Panc1 (cell line): Measurements from ENCODE around the gene DIABLO. TPM values are rescaled to one million over a fixed set of nuclear protein-coding genes. Genes with fewer than 3 reads are reported as not detected.

Experiments used
- ATAC-seq: fragments of 200-7000 bp; cut with Tn5 transposase; 2 replicates; pipeline ENCODE4 v1.9.1; 2020; ENCODE audit warnings: mild to moderate bottlenecking, moderate library complexity
- BruUV-seq: library from RNA; stranded (reverse); fragments of 400-500 nt; replicated peaks from 2 replicates; lab custom pipeline; 2021; lab: Mats Ljungman, UMichigan
- CTCF ChIA-PET: fragments of 300-600 bp; sonication (Branson Sonifier 250); formaldehyde crosslinking; loops from one replicate; lab custom pipeline; 2022; ENCODE audit warnings: antibody characterized with exemption; lab: Charles Lee
- POLR2A ChIA-PET: fragments of 300-600 bp; sonication (Branson Sonifier 250); formaldehyde crosslinking; loops from one replicate; lab custom pipeline; 2022; ENCODE audit warnings: antibody characterized with exemption; lab: Charles Lee
- DNase-seq: peaks from one replicate; pipeline ENCODE4 v3.0.0-alpha.2; 2010; ENCODE audit warnings: low read depth, low spot score
- H3K27ac ChIP-seq: 2 replicates; pipeline ENCODE4 v1.5.1; 2011; ENCODE audit warnings: mild to moderate bottlenecking, low read length, inconsistent platforms
- H3K27me3 ChIP-seq: fragments of 200-500 bp; sonication (Bioruptor generic); 2 replicates; pipeline ENCODE4 v1.6.0; 2014; ENCODE audit warnings: low read length, inconsistent platforms; ENCODE audit not compliant: control insufficient read depth, insufficient read depth
- H3K36me3 ChIP-seq: fragments of 200-500 bp; sonication (Bioruptor generic); 2 replicates; pipeline ENCODE4 v1.5.1; 2014; ENCODE audit warnings: inconsistent platforms, mild to moderate bottlenecking, low read length, moderate library complexity; ENCODE audit not compliant: control insufficient read depth, insufficient read depth
- H3K4me1 ChIP-seq: 2 replicates; pipeline ENCODE4 v1.5.1; 2011; ENCODE audit warnings: inconsistent platforms, mild to moderate bottlenecking, low read length, moderate library complexity; ENCODE audit not compliant: control insufficient read depth, insufficient read depth
- H3K4me3 ChIP-seq, 2 experiments: 2 replicates each; pipeline ENCODE4 v1.5.1; 2011 to 2012; ENCODE audit warnings: low read depth in 2 of 2, low read length in 2 of 2, mild to moderate bottlenecking in 2 of 2, inconsistent platforms in 1 of 2, moderate library complexity in 1 of 2
- H3K9me3 ChIP-seq: fragments of 200-500 bp; sonication (Bioruptor generic); 2 replicates; pipeline ENCODE4 v1.5.1; 2014; ENCODE audit warnings: low read depth, mild to moderate bottlenecking, inconsistent platforms, low read length, moderate library complexity; ENCODE audit not compliant: control insufficient read depth, insufficient read depth
- POLR2AphosphoS5 ChIP-seq: IDR thresholded peaks from 2 replicates; pipeline ENCODE4 v1.6.1; 2012; ENCODE audit warnings: mild to moderate bottlenecking, low read depth, low read length, moderate library complexity
- SIN3A ChIP-seq: IDR thresholded peaks from 2 replicates; pipeline ENCODE4 v1.6.1; 2012; ENCODE audit warnings: low read depth, mild to moderate bottlenecking, low read length, moderate library complexity, borderline replicate concordance; ENCODE audit not compliant: insufficient read depth
- TCF7L2 ChIP-seq: IDR thresholded peaks from 2 replicates; pipeline ENCODE4 v1.6.1; 2011; ENCODE audit warnings: mild to moderate bottlenecking, low read depth, low read length, inconsistent platforms
- in situ Hi-C: cut with HindIII; loops from 2 replicates; pipeline ENCODE4 v1.10.0; 2016; ENCODE audit warnings: low sequenced_read_pairs, low pct_unique_long_range_greater_than_20kb
- intact Hi-C: fragments of 100-400 bp; cut with micrococcal nuclease; formaldehyde crosslinking; loops from one replicate; pipeline ENCODE4 v1.10.0; 2022; ENCODE audit not compliant: unreplicated experiment
- total RNA-seq: library from RNA; stranded (reverse); gene quantifications from one replicate; pipeline ENCODE4 v1.2.1, GENCODE V29; 2021; ENCODE audit not compliant: unreplicated experiment
- TF ChIP-seq, protein P1 (sequence below), 2 experiments: IDR thresholded peaks; 2 replicates each; pipeline ENCODE4 v1.6.1; 2011 to 2012; ENCODE audit warnings: low read depth in 2 of 2, control low read depth in 1 of 2, low read length in 1 of 2, mild to moderate bottlenecking in 1 of 2, moderate library complexity in 1 of 2; ENCODE audit not compliant: insufficient read depth in 1 of 2
- TF ChIP-seq, protein P2 (sequence below): fragments of 450-650 bp; IDR thresholded peaks from 2 replicates; pipeline ENCODE4 v1.5.1; 2017; ENCODE audit warnings: mild to moderate bottlenecking

The DIABLO gene
- total RNA-seq, 1 experiment from 2014 or later, result 71.5 TPM

DNA sequence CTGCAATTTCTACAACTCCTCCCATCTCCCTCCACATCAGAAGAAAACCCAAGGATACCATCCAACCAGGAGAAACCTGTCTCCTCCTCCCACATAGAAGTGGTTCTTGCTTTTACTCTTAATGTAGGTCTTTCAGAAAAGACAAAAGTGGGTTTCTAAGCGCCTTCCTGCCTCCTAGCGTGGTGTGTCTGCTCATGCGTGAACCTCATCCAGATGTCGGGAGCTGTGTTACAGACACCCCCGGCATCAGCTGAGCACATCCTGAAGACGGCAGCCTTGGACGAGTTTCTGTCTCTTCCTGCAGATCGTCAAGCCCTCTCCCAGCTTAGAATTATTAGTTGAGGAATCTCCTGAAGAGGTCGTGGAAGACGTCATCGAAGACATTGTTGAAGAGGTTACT is 33.4 kb downstream of the DIABLO start:
- ATAC-seq (no peak), DNase-seq (no peak)
- CTCF ChIA-PET, result no interaction called here
- POLR2A ChIA-PET, result interaction anchor here (0.5 kb wide), 1 partner anchor 19 kb away, joined by 4 read pairs; no protein-coding TSS in a partner anchor
- in situ Hi-C loops (no loop called here), intact Hi-C loops (no loop called here)
- no peaks in the 10 kb centered on the region for H3K27me3 ChIP-seq
- no peaks in the 10 kb centered on the region for H3K9me3 ChIP-seq
- no peak overlapping the region for H3K27ac ChIP-seq
- H3K4me1 ChIP-seq, result no peaks in the 10 kb centered on the region
- no peak overlapping the region for H3K4me3 ChIP-seq
- TF ChIP-seq SIN3A (no peak), POLR2AphosphoS5 (no peak), TCF7L2 (no peak)
- TF ChIP-seq, protein P1, sequence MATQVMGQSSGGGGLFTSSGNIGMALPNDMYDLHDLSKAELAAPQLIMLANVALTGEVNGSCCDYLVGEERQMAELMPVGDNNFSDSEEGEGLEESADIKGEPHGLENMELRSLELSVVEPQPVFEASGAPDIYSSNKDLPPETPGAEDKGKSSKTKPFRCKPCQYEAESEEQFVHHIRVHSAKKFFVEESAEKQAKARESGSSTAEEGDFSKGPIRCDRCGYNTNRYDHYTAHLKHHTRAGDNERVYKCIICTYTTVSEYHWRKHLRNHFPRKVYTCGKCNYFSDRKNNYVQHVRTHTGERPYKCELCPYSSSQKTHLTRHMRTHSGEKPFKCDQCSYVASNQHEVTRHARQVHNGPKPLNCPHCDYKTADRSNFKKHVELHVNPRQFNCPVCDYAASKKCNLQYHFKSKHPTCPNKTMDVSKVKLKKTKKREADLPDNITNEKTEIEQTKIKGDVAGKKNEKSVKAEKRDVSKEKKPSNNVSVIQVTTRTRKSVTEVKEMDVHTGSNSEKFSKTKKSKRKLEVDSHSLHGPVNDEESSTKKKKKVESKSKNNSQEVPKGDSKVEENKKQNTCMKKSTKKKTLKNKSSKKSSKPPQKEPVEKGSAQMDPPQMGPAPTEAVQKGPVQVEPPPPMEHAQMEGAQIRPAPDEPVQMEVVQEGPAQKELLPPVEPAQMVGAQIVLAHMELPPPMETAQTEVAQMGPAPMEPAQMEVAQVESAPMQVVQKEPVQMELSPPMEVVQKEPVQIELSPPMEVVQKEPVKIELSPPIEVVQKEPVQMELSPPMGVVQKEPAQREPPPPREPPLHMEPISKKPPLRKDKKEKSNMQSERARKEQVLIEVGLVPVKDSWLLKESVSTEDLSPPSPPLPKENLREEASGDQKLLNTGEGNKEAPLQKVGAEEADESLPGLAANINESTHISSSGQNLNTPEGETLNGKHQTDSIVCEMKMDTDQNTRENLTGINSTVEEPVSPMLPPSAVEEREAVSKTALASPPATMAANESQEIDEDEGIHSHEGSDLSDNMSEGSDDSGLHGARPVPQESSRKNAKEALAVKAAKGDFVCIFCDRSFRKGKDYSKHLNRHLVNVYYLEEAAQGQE (IDR thresholded peaks at IDR 0.05; ENCODE audit: insufficient read depth in 1 of 2, low read depth in 2 of 2, low read length in 1 of 2), result no peak
- TF ChIP-seq, protein P2, sequence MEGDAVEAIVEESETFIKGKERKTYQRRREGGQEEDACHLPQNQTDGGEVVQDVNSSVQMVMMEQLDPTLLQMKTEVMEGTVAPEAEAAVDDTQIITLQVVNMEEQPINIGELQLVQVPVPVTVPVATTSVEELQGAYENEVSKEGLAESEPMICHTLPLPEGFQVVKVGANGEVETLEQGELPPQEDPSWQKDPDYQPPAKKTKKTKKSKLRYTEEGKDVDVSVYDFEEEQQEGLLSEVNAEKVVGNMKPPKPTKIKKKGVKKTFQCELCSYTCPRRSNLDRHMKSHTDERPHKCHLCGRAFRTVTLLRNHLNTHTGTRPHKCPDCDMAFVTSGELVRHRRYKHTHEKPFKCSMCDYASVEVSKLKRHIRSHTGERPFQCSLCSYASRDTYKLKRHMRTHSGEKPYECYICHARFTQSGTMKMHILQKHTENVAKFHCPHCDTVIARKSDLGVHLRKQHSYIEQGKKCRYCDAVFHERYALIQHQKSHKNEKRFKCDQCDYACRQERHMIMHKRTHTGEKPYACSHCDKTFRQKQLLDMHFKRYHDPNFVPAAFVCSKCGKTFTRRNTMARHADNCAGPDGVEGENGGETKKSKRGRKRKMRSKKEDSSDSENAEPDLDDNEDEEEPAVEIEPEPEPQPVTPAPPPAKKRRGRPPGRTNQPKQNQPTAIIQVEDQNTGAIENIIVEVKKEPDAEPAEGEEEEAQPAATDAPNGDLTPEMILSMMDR, result no peak
- no peaks in the 10 kb centered on the region for H3K36me3 ChIP-seq
- no TSS peak for BruUV-seq

DNA sequence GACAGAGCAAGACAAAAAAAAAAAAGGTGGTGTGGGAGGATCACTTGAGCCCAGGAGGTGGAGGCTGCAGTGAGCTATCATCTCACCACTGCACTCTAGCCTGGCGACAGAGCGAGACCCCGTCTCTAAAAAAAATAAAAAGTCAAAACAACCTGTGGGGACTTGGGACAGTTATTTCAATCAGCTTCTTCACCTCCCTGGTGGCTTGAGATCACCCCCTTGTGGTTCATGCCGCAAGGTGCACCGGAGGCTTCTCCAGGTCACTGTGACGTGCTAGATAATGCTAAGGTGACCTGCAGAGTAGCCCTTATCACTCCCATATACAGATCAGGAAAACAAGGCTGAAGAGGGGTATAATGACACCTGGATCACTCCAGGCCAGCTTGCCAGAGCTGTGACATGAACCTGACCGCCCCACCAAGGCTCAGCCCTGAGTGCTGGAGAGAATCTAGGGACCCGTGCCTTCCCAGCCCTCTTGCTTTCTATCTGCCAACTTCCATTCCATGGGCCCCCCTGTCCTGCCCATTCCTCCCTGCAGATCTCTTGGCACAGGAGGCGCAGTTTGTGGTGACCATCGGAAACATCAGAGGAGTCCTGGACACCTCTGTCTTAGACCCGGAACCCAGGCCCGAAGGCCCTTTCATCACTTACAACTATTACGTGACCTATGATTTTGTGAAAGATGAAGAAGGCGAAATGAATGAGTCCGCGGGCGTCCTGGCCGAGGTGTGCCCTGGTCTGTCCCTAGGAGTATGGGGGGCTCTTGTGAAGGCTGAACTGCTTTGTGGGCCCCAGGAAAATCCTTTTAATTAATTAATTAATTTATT is 34.8 kb downstream of the DIABLO start:
- no peak overlapping the region for H3K27ac ChIP-seq
- no peaks in the 10 kb centered on the region for H3K4me1 ChIP-seq
- no peaks in the 10 kb centered on the region for H3K36me3 ChIP-seq
- DNase-seq (peak; percentile 57), ATAC-seq (peak; percentile 92)
- POLR2A ChIA-PET, result no interaction called here
- no peak overlapping the region for H3K4me3 ChIP-seq
- in situ Hi-C loops, result no loop called here
- CTCF ChIA-PET, result interaction anchor here (0.6 to 1.0 kb wide), 4 partner anchors 38 to 248 kb away, joined by 3 to 5 read pairs (median 3); no protein-coding TSS in a partner anchor
- no peaks in the 10 kb centered on the region for H3K27me3 ChIP-seq
- no peaks in the 10 kb centered on the region for H3K9me3 ChIP-seq
- no TSS peak for BruUV-seq
- intact Hi-C loops, result loop anchor here (2.0 kb wide), 1 partner anchor 60 kb away; no protein-coding TSS in a partner anchor
- TF ChIP-seq SIN3A, result no peak
- TF ChIP-seq TCF7L2, result no peak
- TF ChIP-seq POLR2AphosphoS5, result no peak
- TF ChIP-seq, protein P2, result peak; percentile 95
